Testis (tissue), 3 donors: ENCODE results near the gene RAET1G. TPM values are rescaled to one million over a fixed set of nuclear protein-coding genes. Genes with fewer than 3 reads are reported as not detected.

ENCODE experiments used
- DNase-seq: peaks from one replicate; pipeline ENCODE4 v3.0.0-alpha.2; 2019
- H3K27ac ChIP-seq, 2 donors: fragments of 200-600 bp; sonication (generic); one replicate each; pipeline ENCODE4 v1.5.1; 2019
- H3K27me3 ChIP-seq: fragments of 200-600 bp; sonication (generic); one replicate; pipeline ENCODE4 v1.5.1; 2019
- H3K36me3 ChIP-seq: fragments of 200-600 bp; sonication (generic); one replicate; pipeline ENCODE4 v1.5.1; 2017; ENCODE audit warnings: low read depth; ENCODE audit errors: missing control alignments
- H3K4me1 ChIP-seq: fragments of 200-600 bp; sonication (generic); one replicate; pipeline ENCODE4 v1.5.1; 2019
- H3K4me3 ChIP-seq, 2 donors: fragments of 200-600 bp; sonication (generic); one replicate each; pipeline ENCODE4 v1.5.1; 2017 to 2019
- H3K9me3 ChIP-seq: fragments of 200-600 bp; sonication (generic); one replicate; pipeline ENCODE4 v1.5.1; 2017
- CTCF ChIP-seq, 3 experiments: fragments of 450-650 bp in 2 of 3; fragments of 200-600 bp in 1 of 3; sonication (generic) in 1 of 3; IDR thresholded peaks; one replicate each; pipeline ENCODE4 v1.5.1; 2016 to 2019; ENCODE audit warnings: antibody characterized with exemption in 3 of 3, mild to moderate bottlenecking in 2 of 3, moderate library complexity in 1 of 3
- POLR2A ChIP-seq: fragments of 450-650 bp; IDR thresholded peaks from one replicate; pipeline ENCODE4 v1.6.1; 2017; ENCODE audit warnings: antibody characterized with exemption, mild to moderate bottlenecking, moderate library complexity
- WGBS, 2 donors: methylation state at CpG; one replicate each; pipeline ENCODE4 v1.1.5; 2018; 5-methylcytosine and 5-hydroxymethylcytosine counted together
- intact Hi-C: fragments of 100-400 bp; cut with DNase I; formaldehyde crosslinking; loops from one replicate; pipeline ENCODE4 v1.15.1; 2023; ENCODE audit warnings: low total_unique reads
- polyA plus RNA-seq: library from polyadenylated mRNA; stranded (reverse); fragments of 350-450 nt; fragmentation: Illumina TruSeq; extraction: RNeasy Lipid Tissue Mini Kit (QIAGEN cat#74804); gene quantifications from one replicate; pipeline ENCODE4 v1.2.3, GENCODE V29; 2014; ENCODE audit warnings: low read depth, low replicate concordance; ENCODE audit not compliant: insufficient read depth
- total RNA-seq, 2 donors: library from RNA; depleted of rRNA; stranded (reverse); fragments of >200 nt; gene quantifications; one replicate each; pipeline ENCODE4 v1.2.3, GENCODE V29; 2016

RAET1G gene
- total and polyA plus RNA-seq, 3 donors from 2014 or later, result 0.30 TPM; not detected in 2

- intact Hi-C loops, result no loop called here
- DNase-seq, result no peak
- H3K27ac ChIP-seq, result no peak overlapping the region
- H3K9me3 ChIP-seq, result no peaks in the 10 kb centered on the region
- WGBS, 2 donors, result 80 to 82% methylated on average over 1 of the region's 1 CpG
- H3K27me3 ChIP-seq, result no peaks in the 10 kb centered on the region
- TF ChIP-seq CTCF (IDR thresholded peaks at IDR 0.05), result no peak
- no peak overlapping the region for H3K4me3 ChIP-seq
- no peaks in the 10 kb centered on the region for H3K36me3 ChIP-seq
- no peaks in the 10 kb centered on the region for H3K4me1 ChIP-seq
These were observed 34.3 kb downstream of the RAET1G start for GRCh38 chr6:149888659-149889058.

- intact Hi-C loops, result no loop called here
- H3K27me3 ChIP-seq, result no peaks in the 10 kb centered on the region
- 86 to 88% methylated on average over 5 to 9 of the region's 9 CpGs for WGBS, 2 donors
These were observed 34.8 kb downstream of the RAET1G start for GRCh38 chr6:149888093-149888492.

GRCh38 chr6:149887343-149887742, 35.6 kb downstream of the RAET1G start:
- intact Hi-C loops, result no loop called here
- H3K9me3 ChIP-seq, result no peaks in the 10 kb centered on the region
- H3K27me3 ChIP-seq, result no peaks in the 10 kb centered on the region
- no peak for DNase-seq
- WGBS, 2 donors, result 85 to 89% methylated on average over 3 of the region's 3 CpGs
- no peak overlapping the region for H3K27ac ChIP-seq
- H3K4me1 ChIP-seq, result no peaks in the 10 kb centered on the region
- H3K4me3 ChIP-seq, result no peak overlapping the region
- TF ChIP-seq CTCF (IDR thresholded peaks at IDR 0.05), result no peak
- no peaks in the 10 kb centered on the region for H3K36me3 ChIP-seq

More at GRCh38 chr6:149888093-149888492, 34.8 kb downstream of the RAET1G start:
- H3K4me3 ChIP-seq, result no peak overlapping the region
- H3K9me3 ChIP-seq, result no peaks in the 10 kb centered on the region
- DNase-seq, result no peak
- no peaks in the 10 kb centered on the region for H3K36me3 ChIP-seq
- TF ChIP-seq CTCF (IDR thresholded peaks at IDR 0.05) (no peak), POLR2A (no peak)
- no peak overlapping the region for H3K27ac ChIP-seq
- H3K4me1 ChIP-seq, result no peaks in the 10 kb centered on the region

- Histone ChIP-seq H3K27ac (no peak overlapping the region), H3K4me1 (no peaks in the 10 kb centered on the region), H3K36me3 (no peaks in the 10 kb centered on the region), H3K9me3 (no peaks in the 10 kb centered on the region), H3K4me3 (no peak overlapping the region), H3K27me3 (no peaks in the 10 kb centered on the region)
- 83% methylated on average over 3 of the region's 3 CpGs for WGBS, 2 donors
- DNase-seq, result no peak
- intact Hi-C loops, result no loop called here
- TF ChIP-seq POLR2A (no peak), CTCF (IDR thresholded peaks at IDR 0.05) (no peak)
These were observed 37.0 kb downstream of the RAET1G start for GRCh38 chr6:149885888-149886287.

- Histone ChIP-seq H3K9me3 (no peaks in the 10 kb centered on the region), H3K4me3 (no peak overlapping the region), H3K36me3 (no peaks in the 10 kb centered on the region), H3K4me1 (no peaks in the 10 kb centered on the region), H3K27me3 (no peaks in the 10 kb centered on the region), H3K27ac (no peak overlapping the region)
- TF ChIP-seq POLR2A (no peak), CTCF (IDR thresholded peaks at IDR 0.05) (no peak)
- intact Hi-C loops, result no loop called here
- no peak for DNase-seq
- 53 to 68% methylated on average over 7 of the region's 7 CpGs for WGBS, 2 donors
These were observed 38.3 kb downstream of the RAET1G start for GRCh38 chr6:149884617-149885016.
